Measurements from ENCODE around the gene PRELID1. TPM values are rescaled to one million over a fixed set of nuclear protein-coding genes. Genes with fewer than 3 reads are reported as not detected.

Gene PRELID1
- total RNA-seq, 2 experiments from 2014 or later: 232 to 249 TPM

GRCh38 chr5:177311392-177311722 lies 7.8 kb downstream of the PRELID1 start:
- H3K9me3 ChIP-seq (ENCODE audit: low read length): no peaks in the 10 kb centered on the region
- peaks cover 12% of the 10 kb centered on the region; the same call in 1 of the 2 replicates for H3K79me2 ChIP-seq (ENCODE audit: insufficient read depth, low read depth, low read length)
- H4K20me1 ChIP-seq (ENCODE audit: insufficient read depth, low read length): peaks cover 15% of the 10 kb centered on the region; the same call in 1 of the 2 replicates
- H3K9me2 ChIP-seq (ENCODE audit: insufficient read depth, low read length): no peaks in the 10 kb centered on the region
- CTCF ChIA-PET (ENCODE audit: unreplicated experiment): interaction anchor here (1.6 to 1.9 kb wide), 2 partner anchors 10 to 198 kb away, joined by 5 to 6 read pairs; no protein-coding TSS in a partner anchor
- no peak overlapping the region for H2AFZ ChIP-seq (ENCODE audit: low read length)
- no TSS peak for BruUV-seq (replicated peaks)
- peaks cover 39% of the 10 kb centered on the region for H3K36me3 ChIP-seq (ENCODE audit: insufficient read depth, low read length)
- POLR2A ChIA-PET: interaction anchor here (1.0 to 1.6 kb wide), 2 partner anchors 51 to 187 kb away, joined by 4 read pairs; no protein-coding TSS in a partner anchor
- no peak for TF ChIP-seq EZH2phosphoT487 (IDR thresholded peaks at IDR 0.05; ENCODE audit: borderline replicate concordance, low read depth, low read length)
- no peak for TF ChIP-seq CTCF (conservative IDR thresholded peaks at IDR 0.05; ENCODE audit: low read length)
- H3K4me3 ChIP-seq (ENCODE audit: low read depth, low read length, poor library complexity, severe bottlenecking): peak overlapping the region; percentile 94
- peak overlapping the region; percentile 86 for H3K4me2 ChIP-seq (ENCODE audit: low read length)
- peak overlapping the region; percentile 92 for H3K27ac ChIP-seq (ENCODE audit: low read depth, low read length, poor library complexity, severe bottlenecking)
- DNase-seq (ENCODE audit: low spot score): peak; percentile 33
- H3K4me1 ChIP-seq (ENCODE audit: insufficient read depth, low read length, poor library complexity, severe bottlenecking): peaks cover 57% of the 10 kb centered on the region
- intact Hi-C loops (cut with micrococcal nuclease; ENCODE audit: unreplicated experiment): loop anchor here (1.0 to 5.0 kb wide), 3 partner anchors 196 to 239 kb away; partner anchors contain the start of gene DOK3

GRCh38 chr5:177311723-177312648 lies 8.4 kb downstream of the PRELID1 start, which contains the start of gene MXD3:
TSS of gene MXD3 (minus strand) at chr5:177311898. CDS start at chr5:177311830, 68 bp downstream.
- peak; percentile 99 for DNase-seq (ENCODE audit: low spot score)
- CTCF ChIA-PET (ENCODE audit: unreplicated experiment): interaction anchor here (1.6 to 1.9 kb wide), 2 partner anchors 10 to 198 kb away, joined by 5 to 6 read pairs; no protein-coding TSS in a partner anchor
- Histone ChIP-seq H3K4me1 (ENCODE audit: insufficient read depth, low read length, poor library complexity, severe bottlenecking) (peaks cover 51% of the 10 kb centered on the region), H3K9me2 (ENCODE audit: insufficient read depth, low read length) (no peaks in the 10 kb centered on the region), H3K4me2 (ENCODE audit: low read length) (peak within 1 kb of the TSS; percentile 92), H4K20me1 (ENCODE audit: insufficient read depth, low read length) (peaks cover 15% of the 10 kb centered on the region; the same call in 1 of the 2 replicates), H3K36me3 (ENCODE audit: insufficient read depth, low read length) (peaks cover 33% of the 10 kb centered on the region; the same call in 1 of the 2 replicates), H3K9me3 (ENCODE audit: low read length) (no peaks in the 10 kb centered on the region), H3K27ac (ENCODE audit: low read depth, low read length, poor library complexity, severe bottlenecking) (peak within 1 kb of the TSS; percentile 92), H3K79me2 (ENCODE audit: insufficient read depth, low read depth, low read length) (peaks cover 12% of the 10 kb centered on the region; the same call in 1 of the 2 replicates), H2AFZ (ENCODE audit: low read length) (peak within 1 kb of the TSS; percentile 28; the same call in 1 of the 2 replicates), H3K4me3 (ENCODE audit: low read depth, low read length, poor library complexity, severe bottlenecking) (peak within 1 kb of the TSS; percentile 94)
- TF ChIP-seq CTCF (conservative IDR thresholded peaks at IDR 0.05; ENCODE audit: low read length) (no peak), EZH2phosphoT487 (IDR thresholded peaks at IDR 0.05; ENCODE audit: borderline replicate concordance, low read depth, low read length) (no peak)
- BruUV-seq (replicated peaks): no TSS peak
- POLR2A ChIA-PET: interaction anchor here (0.6 to 1.6 kb wide), 11 partner anchors 11 to 326 kb away, joined by 3 to 5 read pairs (median 3); no protein-coding TSS in a partner anchor
- intact Hi-C loops (cut with micrococcal nuclease; ENCODE audit: unreplicated experiment): loop anchor here (1.0 to 5.0 kb wide), 6 partner anchors 39 to 240 kb away; partner anchors contain the start of genes DOK3, GRK6 and LMAN2

Measured in OCI-LY7 (cell line).